Inflammatory macrophage treated with lipopolysaccharide for 4 hours (primary cell): ENCODE measurements around the gene PLCL2.

Experiments used
- DNase-seq: peaks from one replicate; pipeline ENCODE4 v3.0.0-alpha.2; 2020

PLCL2 gene

DNA sequence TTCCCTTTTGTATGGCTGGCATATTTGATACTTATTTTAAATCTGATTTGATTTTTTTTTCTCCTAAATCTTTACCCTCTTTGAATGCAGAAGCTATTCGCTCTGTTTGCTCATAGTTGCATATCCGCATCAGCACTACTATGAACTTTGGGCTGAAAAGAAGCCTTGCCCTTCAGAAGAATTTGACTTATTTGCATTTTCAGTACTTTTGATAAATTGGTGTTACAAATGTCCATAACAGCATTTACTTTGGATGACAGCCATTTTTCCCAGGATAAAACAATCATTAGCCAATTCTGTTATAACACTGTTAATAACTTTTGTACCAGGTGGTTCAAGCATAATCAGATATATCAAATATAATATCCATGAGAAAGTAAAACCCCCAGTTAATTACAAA lies 129.5 kb downstream of the PLCL2 start:
- no peak for DNase-seq

DNA sequence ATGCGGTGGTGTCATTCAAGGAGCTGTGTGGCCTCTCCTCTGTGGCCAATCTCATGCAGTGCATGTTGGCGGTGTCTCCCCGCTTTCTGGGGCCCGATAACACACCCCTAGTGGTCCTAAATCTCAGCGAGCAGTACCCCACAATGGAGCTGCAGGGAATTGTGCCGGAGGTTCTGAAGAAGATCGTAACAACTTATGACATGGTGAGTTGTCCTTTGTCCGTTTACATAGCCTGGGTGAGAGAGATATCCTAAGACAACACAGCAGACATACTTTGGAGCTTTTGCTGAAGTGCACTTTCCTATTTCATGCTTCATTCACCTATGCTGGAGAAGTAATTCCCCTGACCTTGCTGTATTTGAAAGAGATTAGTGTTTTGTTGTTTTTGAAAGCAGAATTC lies 130.0 kb downstream of the PLCL2 start:
- no peak for DNase-seq

DNA sequence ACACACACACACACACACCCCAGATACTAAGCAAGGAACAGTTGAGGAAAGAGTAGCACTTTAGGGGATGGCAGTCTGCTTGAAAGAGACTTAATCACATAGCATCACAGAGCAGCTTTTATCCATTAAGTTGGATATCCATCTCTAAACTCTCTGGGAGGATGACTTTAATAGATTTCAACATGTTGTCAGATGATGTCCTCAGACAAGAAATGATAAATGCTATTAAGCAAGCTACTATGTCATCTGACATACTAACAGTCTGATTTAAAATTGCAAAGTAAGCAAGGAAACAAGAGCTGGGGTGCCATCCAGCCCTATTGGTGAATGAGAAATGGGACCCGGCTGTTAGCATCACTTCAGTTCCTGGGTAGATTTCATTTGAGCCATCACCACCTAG lies 136.9 kb downstream of the PLCL2 start:
- peak; percentile 83 for DNase-seq

DNA sequence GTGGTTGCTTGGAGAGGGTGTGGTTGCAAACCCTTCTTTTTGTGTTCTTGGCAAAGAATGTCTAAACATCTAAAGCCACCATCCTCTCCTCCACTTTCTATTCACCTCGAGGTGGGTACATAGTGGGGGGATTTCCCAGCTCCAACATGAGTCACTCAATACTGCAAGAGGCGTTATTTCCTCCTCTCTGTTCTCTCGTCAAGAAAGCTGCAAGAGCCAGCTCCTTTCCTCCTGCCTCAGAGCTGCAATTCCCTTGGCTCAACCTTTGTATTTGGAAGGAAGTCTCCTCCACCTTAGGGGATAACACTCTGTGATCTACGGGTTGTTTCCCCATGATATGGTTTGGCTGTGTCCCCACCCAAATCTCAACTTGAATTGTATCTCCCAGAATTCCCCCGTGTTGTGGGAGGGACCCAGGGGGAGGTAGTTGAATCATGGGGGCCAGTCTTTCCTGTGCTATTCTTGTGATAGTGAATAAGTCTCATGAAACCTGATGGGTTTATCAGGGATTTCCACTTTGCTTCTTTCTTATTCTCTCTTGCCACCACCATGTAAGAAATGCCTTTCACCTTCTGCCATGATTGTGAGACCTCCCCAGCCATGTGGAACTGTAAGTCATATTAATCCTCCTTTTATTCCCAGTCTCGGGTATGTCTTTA lies 138.4 kb downstream of the PLCL2 start:
- DNase-seq, result peak; percentile 87

DNA sequence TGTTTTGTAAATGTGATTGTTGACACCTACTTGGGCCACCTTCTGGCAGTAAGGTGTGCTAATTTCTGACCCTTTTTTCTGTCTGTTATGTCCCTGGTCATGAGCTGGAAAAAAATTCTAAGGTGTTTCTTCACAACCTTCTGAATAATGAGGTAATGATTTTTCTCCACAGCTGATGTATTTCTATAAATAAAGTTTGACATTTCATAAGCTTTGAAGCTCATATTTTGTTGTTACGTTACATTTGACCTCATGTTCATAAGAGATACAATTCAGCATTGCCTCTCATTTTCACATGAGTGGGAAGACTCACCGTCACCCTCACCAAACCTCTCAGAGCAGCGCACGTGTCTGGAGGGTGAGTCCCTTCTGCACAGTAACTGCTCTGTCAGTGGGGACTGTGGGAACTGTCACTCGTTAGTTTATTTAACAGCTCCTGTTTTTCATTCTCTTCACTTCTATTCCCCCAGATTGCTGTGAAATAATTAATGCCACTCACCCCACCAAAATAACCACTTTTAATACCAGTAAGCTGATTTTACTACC lies 140.9 kb downstream of the PLCL2 start:
- DNase-seq, result no peak

DNA sequence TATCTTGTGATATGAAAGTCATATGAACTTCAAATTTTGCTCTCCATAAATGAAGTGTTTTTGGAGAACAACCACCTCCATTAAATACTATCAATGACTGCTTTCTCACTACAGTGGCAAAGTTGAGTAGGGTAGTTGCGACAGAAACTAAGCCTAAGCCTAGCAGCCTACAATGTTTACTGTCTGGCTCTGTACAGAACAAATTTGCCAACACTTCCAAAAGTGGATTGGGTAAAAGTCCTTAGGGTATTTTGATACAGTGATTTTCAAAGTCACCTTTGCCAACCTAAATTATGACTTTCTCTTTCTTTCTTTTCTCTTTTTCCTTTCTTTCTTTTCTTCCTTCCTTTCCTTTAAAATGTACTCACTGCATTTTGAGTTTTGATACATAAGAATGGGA lies 142.6 kb downstream of the PLCL2 start:
- DNase-seq, result peak; percentile 13

DNA sequence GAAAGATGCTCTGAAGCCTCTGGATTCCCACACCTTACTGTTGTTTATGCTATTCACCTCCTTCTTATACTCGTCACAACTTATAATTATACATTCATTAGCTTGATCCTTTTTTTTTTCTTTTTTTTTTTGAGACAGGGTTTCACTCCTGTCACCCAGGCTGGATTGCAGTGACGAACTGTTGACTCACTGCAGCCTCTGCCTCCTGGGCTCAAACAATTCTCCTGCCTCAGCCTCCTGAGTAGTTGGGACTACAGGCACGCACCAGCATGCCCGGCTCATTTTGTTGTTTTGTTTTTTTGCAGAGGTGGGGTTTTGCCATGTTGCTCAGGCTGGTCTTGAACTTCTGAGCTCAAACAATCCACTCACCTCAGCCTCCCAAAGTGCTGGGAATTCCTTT lies 143.6 kb downstream of the PLCL2 start:
- DNase-seq, result no peak

DNA sequence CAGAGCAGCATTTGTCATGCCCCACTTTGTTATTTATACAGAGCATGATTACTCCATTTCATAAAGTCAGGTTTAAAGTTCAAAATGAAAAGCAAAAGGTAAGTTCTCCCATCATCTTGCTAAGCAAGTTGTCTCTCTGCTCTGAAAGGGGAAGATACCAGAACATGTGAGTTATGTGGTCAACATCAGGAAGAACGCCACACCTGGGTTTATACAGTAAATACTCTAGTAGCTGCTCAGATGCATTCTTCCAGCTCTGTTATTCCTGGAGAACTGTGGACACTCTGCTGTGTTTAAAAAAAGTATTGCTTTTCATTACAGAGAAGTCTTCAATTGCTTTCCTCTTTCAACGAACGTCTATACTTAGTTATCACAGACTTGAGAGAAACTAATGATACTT lies 145.7 kb downstream of the PLCL2 start:
- no peak for DNase-seq

DNA sequence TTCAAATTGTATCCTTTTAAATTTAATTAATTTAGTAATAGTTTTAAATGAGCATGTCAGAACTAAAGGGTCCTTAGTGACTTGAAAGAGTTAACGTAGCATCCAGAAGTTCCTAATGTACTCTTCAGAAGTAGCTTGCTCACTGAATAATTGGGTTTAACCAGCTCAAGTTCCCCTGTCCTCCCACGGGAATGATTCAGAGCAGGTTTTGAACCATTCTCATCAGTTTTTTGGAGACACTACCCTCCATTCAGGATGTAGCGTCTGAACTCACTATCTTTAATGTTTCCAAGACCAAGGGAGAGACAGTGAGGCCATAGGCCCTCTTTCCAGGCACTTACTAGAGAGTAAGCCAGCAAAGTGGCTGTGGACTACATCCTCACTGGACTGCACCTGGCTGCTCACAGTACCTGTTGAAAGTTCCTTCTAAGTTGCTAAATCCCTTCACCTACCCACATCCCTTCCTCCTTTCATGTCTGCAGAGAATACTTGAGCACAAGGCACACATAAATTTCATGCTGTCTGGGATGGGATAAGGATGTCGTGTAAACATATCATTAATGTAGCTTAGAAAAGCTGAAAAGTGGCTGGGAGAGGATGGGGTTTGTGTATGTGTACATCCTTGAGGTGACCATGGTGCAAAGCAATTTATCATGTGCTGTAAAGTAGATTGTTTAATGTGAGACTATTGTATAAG lies 146.3 kb downstream of the PLCL2 start:
- no peak for DNase-seq

DNA sequence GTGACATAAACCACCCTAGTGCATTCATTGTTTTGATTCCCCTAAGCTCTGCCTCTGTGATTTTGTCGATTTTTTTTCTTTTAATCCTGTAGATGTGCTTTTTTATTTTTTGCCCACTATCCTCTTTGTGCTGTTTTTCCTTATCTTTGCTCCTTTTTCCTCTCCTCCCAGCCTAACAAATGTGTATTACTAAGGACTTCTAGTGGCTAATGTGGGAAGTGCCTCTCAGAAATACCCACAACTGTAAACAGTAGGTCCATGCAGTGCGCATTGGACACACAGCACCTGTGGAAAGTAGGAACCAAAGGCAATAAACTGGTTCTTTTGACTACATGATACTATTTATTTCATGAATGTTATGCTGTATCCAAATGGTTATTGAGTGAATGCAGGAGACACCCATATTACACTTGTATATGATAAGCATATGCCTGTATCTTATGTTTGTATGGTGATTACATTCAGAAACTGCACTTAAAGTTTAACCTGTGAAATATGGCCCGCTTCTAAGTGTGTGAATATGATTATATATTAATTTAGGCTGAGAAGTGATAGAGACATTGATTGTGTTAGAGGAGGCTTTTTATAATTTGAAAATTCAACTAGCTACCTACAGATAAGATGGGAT lies 147.8 kb downstream of the PLCL2 start:
- peak; percentile 26 for DNase-seq

DNA sequence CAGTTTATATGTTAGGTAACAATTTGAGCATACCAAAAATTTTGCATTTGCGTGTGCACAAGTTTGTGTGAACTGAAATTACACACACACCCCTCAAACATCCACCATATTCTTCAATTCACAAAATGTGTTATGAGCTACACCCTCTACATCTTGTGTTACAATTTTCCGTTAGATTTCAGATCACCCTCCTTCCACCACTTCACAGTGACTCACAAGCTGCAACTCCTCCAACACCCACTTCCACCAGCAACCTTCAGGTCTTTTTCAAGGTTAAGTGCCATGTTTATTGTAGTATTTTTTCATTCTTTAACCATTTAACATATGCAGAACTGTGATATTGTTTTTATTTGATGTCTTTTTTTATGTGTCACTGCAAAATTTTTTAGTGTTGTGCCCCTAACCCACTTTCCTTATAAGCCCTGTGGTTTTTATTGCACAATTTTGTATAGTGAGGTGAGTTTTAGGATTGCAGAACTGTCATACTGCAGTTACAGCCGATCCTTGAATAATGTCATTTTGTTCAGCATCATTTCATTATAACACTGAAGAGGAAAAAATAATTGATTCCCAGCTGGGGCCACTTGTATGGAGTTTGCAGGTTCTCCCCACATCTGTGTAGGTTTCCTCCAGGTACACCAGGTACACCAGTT lies 148.9 kb downstream of the PLCL2 start:
- peak; percentile 9 for DNase-seq

DNA sequence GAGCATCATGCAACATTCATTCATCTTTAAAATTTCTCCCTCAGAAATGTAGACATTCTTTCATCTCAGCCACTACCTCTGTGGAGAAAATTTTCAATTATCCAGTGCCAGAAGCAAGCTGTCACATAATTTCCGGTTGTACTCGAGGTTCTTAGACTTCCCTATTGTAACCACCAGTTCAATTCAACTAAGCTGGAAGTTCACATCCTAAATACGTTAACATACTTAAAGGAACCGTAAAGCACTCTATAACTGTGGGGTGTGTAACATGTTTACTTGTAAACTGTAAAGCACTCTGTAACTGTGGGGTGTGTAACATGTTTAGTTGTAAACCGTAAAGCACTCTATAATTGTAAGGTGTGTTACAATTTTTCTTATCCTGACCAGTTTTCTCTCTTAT lies 150.3 kb downstream of the PLCL2 start:
- peak; percentile 36 for DNase-seq

DNA sequence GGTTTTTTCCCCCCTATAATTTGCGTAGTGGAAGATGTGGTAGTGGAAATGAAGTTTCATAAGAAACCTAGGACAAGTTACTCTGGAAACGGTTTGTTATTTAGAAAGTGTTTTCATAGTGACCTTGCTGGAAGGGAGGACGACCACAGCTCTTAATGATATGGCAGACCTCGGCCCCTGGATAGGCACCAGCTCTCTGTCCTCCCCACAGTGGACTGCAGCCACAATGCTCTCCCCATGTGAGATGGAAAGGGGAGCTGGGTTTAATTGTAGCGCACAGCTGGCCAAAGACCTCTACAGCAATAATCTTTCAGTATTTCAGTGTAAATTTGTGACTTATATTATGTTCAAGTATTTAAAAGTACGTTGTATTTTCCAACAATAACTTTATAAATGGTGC lies 151.2 kb downstream of the PLCL2 start:
- no peak for DNase-seq

DNA sequence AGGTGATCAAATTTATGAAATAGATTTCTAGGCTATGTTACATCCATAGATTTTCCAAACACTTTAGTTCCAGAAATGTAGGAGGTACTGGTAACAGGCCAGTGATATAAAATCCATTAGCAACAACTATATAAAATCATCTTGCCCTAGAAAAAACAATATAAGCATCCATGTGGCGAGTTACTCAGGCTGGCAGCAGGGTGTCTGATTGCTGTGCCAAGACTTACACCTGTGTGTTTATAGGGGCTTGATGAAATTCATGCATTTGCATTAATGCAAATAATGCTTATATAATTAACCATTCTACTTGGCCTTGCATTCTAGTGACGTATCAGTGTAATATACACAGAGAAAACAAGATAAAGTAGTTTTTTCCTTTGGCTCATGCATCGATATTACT lies 153.4 kb downstream of the PLCL2 start:
- DNase-seq, result no peak

DNA sequence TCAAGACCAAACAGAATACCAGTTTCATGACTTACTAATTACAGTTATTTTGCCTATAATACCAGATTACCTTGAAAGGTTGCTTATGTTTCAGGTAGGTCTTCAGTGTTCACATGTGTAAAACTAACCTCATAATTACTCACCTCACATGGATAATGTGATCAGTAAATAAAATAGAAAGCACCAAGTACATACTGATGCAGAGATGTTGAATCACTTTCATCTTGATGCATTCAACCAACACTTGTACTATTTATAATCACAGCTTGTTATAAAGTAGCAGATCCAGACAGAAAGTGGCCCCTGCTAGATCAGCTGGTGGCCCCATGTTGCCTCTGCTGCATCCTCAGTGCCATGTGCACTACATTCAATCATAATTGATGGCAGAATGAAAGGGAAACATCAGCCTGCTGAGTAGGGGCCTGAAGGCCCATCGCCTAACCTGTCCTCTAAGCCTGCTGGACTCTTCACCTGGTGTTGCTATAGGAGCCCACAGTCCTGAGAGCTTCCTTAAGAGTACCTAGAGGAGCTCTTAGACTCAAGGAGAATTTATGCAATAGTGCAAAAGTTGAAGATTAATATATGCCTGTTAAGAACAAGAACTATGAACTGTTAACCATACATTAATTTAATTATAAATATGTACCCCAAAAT lies 154.3 kb downstream of the PLCL2 start:
- DNase-seq, result no peak

DNA sequence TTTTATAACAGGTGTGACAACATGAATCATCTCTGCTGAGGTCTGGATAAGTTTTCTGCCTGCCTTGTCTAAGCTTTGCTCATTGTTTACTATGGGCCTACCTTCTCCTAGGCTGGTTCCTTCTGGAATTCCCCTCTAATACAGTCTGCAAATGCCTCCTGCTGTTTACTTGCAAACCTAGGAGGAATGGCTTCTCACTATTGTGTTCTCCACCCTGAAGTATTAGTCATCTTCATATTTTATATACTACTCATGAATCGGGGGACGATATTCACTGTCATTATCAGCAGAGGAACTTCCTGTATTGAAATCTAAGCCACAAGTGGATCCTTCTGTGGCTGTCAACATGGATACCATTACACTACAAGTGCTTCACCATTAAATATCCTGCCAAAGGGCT lies 154.8 kb downstream of the PLCL2 start:
- DNase-seq, result peak; percentile 52

DNA sequence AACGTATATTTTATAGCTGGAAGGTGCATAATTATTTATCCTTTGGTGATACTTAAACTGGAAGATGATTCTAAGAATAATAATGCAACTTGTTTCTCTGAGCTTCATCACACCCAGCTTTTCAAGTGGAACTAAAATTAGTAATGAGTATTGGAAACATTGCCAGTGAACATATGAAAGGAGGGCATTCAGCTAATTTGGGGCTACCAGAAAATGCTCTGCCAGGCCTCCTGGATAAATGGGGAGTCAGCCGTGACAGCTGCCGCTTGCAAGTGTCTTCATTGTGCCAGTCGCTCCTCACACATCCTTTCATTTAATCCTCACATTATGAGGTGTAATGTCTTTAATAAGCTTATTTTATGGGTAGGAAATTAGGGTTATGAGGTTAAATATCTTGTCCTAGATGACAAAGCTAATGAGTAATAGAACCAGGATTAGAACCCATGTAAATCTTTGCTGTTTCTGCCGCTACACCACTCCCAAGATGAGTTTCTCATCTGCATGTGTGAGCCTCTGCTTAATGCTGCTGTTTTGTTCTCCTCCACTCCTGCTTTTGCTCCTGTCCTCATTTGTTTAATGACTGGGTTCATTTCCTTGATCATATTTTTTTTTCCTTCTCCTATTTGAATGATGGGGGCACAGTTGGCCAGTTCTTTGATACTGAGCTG lies 155.7 kb downstream of the PLCL2 start:
- DNase-seq, result no peak

DNA sequence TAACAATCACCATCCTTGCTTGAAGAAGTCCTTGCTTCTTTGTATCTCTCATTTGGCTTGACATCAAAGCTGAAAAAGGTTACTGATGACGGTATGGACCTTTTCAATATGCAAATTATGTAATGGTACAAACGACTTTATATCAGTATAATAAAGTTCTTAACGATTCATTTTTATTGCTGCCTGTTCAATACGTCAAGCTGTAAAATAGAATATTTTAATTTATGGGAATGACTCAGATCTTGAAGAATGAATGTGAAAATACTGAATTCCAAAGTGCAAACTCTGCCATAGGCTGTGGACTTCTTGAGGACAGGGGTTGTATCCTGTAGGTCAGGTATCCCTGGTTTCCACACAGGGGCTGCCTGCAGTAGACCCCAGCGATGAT lies 156.2 kb downstream of the PLCL2 start:
- no peak for DNase-seq

DNA sequence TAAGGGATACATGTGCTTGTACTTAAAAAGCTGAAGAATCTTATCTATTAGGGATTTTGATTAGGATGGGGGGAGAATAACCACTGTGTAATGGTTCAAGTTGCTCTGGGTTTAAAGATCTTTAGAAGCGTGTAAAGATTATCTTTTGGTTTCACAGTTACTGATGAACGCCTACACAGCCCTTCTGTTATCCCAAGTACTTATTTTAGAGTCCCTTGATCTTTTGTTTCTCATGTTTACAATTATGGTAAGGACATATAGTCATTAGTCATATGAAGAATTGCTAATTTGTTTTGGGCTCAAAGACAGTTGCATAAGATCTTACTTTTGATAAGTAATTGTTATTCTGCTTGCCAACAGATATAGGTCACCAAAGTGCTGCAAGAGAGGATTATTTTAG lies 160.1 kb downstream of the PLCL2 start:
- DNase-seq, result peak; percentile 80

DNA sequence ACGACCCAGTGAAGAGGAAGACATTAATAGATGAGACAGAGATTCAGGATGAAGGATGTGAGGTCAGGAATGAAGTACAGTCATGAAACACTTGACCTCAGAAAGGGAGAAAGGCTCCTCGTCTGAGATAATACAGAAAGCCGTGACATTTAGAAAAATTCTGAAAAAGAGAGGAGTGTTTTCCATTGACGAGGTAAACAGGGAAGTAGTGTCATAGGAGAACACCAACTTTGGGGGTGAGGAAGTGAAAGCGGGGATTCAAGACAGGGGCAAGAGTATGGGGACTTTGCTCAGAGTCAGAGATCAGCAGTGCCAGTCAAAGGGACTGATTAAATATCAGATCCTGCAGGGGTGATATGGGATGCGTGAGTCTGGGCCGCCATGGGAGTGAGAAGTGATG lies 160.9 kb downstream of the PLCL2 start:
- DNase-seq, result peak; percentile 54

DNA sequence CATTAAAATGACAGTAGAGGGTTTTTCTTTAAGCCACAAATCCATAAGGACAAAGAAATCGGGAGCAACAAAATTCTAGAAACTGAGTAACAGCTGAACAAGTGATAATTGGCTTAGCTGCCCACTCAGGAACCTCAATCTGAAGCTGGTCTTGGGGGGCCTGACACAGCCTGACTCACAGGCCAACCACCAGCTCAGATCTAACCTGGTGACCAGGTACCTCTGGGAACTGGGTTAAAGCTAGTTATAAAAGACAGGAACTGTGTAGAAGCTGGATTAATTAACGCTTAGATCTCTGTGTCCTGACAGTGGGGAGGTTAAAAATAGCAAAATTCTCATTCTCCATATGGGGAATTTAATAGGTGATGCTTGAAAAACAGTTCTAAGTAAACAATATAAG lies 161.9 kb downstream of the PLCL2 start:
- DNase-seq, result no peak

DNA sequence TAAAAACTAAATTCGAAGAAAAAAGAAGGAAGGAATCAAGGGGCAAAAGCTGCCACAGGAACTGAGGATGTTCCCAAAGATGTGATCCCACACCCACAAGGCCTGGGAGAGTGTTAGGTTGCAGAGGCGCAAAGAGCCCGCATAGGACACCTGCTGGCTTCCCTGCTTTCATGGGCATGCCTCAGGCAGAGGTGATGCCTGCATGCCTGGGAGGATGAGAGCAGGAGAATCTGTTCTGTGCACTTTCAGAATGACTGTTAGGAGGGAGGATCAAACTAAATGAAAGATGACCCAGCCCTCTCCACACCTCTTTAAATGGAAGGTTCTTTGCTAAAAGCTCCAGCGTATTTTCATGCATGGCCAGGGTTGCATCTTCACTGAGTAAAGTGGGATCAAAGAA lies 162.4 kb downstream of the PLCL2 start:
- no peak for DNase-seq

DNA sequence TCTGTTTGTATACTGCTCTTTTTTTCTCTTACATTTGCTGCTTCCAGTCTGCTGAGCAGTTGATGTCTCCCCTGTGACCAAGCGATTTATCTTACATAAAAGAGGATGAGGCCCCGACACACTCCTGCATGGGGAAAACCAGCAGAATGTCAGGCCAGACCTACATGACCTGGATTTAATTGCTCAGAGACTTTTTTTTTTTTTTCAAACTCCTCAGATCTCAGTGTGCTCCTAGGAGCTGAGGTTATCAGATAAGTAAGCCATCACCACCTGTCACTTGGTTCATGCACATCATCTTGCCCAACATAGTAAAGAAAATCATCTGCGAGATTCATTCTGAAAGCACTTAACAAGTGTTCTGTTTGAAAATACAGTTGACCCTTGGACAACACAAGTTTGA lies 163.1 kb downstream of the PLCL2 start:
- DNase-seq, result no peak
